Lower leg skin (tissue), 3 donors: ENCODE measurements around the gene AGBL1.

ENCODE experiments used
- POLR2A ChIP-seq, 2 donors: fragments of 450-650 bp; IDR thresholded peaks; one replicate each; pipeline ENCODE4 v1.6.1; 2016 to 2017; ENCODE audit warnings: antibody characterized with exemption in 2 of 2, mild to moderate bottlenecking in 1 of 2, moderate library complexity in 1 of 2
- TF ChIP-seq, protein P1 (sequence below), 3 donors: fragments of 450-650 bp; IDR thresholded peaks; one replicate each; pipeline ENCODE4 v1.5.1; 2016; ENCODE audit warnings: antibody characterized with exemption in 3 of 3, mild to moderate bottlenecking in 3 of 3, moderate library complexity in 2 of 3

DNA sequence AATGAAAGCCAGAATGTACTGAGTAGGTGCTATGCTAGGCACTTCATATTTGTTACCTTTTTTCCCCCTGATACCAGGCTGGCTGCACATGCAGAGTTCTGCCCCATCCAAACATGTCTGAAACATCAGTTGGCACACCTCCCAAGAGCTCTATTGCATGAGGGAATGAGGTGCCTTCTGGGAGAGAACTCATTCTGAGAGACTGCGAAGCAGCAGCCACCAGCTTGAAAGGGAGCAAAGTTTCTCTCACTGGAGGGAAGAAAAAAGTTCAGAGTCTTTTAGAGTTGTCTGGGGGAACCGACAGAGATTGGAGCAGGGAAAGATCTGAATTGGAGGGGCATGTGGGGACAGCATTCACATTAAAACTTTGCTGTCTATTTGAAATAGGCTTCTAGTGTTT is 84.1 kb downstream of the AGBL1 start:
- TF ChIP-seq, protein P1, sequence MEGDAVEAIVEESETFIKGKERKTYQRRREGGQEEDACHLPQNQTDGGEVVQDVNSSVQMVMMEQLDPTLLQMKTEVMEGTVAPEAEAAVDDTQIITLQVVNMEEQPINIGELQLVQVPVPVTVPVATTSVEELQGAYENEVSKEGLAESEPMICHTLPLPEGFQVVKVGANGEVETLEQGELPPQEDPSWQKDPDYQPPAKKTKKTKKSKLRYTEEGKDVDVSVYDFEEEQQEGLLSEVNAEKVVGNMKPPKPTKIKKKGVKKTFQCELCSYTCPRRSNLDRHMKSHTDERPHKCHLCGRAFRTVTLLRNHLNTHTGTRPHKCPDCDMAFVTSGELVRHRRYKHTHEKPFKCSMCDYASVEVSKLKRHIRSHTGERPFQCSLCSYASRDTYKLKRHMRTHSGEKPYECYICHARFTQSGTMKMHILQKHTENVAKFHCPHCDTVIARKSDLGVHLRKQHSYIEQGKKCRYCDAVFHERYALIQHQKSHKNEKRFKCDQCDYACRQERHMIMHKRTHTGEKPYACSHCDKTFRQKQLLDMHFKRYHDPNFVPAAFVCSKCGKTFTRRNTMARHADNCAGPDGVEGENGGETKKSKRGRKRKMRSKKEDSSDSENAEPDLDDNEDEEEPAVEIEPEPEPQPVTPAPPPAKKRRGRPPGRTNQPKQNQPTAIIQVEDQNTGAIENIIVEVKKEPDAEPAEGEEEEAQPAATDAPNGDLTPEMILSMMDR (IDR thresholded peaks at IDR 0.05): no peak
- TF ChIP-seq POLR2A (IDR thresholded peaks at IDR 0.05): no peak
